Testis (tissue), 3 donors: ENCODE data around the gene SDK1. TPM values are rescaled to one million over a fixed set of nuclear protein-coding genes. Genes with fewer than 3 reads are reported as not detected.
A peak's percentile ranks its signal among the peaks of the same experiment; 100 is the strongest.

Experiments
- DNase-seq: peaks from one replicate; pipeline ENCODE4 v3.0.0-alpha.2; 2019
- H3K27ac ChIP-seq, 2 donors: fragments of 200-600 bp; sonication (generic); one replicate each; pipeline ENCODE4 v1.5.1; 2019
- H3K27me3 ChIP-seq: fragments of 200-600 bp; sonication (generic); one replicate; pipeline ENCODE4 v1.5.1; 2019
- H3K36me3 ChIP-seq: fragments of 200-600 bp; sonication (generic); one replicate; pipeline ENCODE4 v1.5.1; 2017; ENCODE audit warnings: low read depth; ENCODE audit errors: missing control alignments
- H3K4me1 ChIP-seq: fragments of 200-600 bp; sonication (generic); one replicate; pipeline ENCODE4 v1.5.1; 2019
- H3K4me3 ChIP-seq, 2 donors: fragments of 200-600 bp; sonication (generic); one replicate each; pipeline ENCODE4 v1.5.1; 2017 to 2019
- H3K9me3 ChIP-seq: fragments of 200-600 bp; sonication (generic); one replicate; pipeline ENCODE4 v1.5.1; 2017
- CTCF ChIP-seq, 3 experiments: fragments of 450-650 bp in 2 of 3; fragments of 200-600 bp in 1 of 3; sonication (generic) in 1 of 3; IDR thresholded peaks; one replicate each; pipeline ENCODE4 v1.5.1; 2016 to 2019; ENCODE audit warnings: antibody characterized with exemption in 3 of 3, mild to moderate bottlenecking in 2 of 3, moderate library complexity in 1 of 3
- POLR2A ChIP-seq: fragments of 450-650 bp; IDR thresholded peaks from one replicate; pipeline ENCODE4 v1.6.1; 2017; ENCODE audit warnings: antibody characterized with exemption, mild to moderate bottlenecking, moderate library complexity
- WGBS, 2 donors: methylation state at CpG; one replicate each; pipeline ENCODE4 v1.1.5; 2018; 5-methylcytosine and 5-hydroxymethylcytosine counted together
- intact Hi-C: fragments of 100-400 bp; cut with DNase I; formaldehyde crosslinking; loops from one replicate; pipeline ENCODE4 v1.15.1; 2023; ENCODE audit warnings: low total_unique reads
- polyA plus RNA-seq: library from polyadenylated mRNA; stranded (reverse); fragments of 350-450 nt; fragmentation: Illumina TruSeq; extraction: RNeasy Lipid Tissue Mini Kit (QIAGEN cat#74804); gene quantifications from one replicate; pipeline ENCODE4 v1.2.3, GENCODE V29; 2014; ENCODE audit warnings: low read depth, low replicate concordance; ENCODE audit not compliant: insufficient read depth
- total RNA-seq, 2 donors: library from RNA; depleted of rRNA; stranded (reverse); fragments of >200 nt; gene quantifications; one replicate each; pipeline ENCODE4 v1.2.3, GENCODE V29; 2016

SDK1 gene
- total and polyA plus RNA-seq, 3 donors from 2014 or later: 20.0 to 36.2 (median 24.9) TPM

- H3K36me3 ChIP-seq: no peaks in the 10 kb centered on the region
- WGBS, 2 donors: 81 to 88% methylated on average over 2 of the region's 2 CpGs
- no peak overlapping the region for H3K27ac ChIP-seq
- H3K4me1 ChIP-seq: no peaks in the 10 kb centered on the region
- TF ChIP-seq POLR2A (no peak), CTCF (IDR thresholded peaks at IDR 0.05) (no peak)
- no peaks in the 10 kb centered on the region for H3K9me3 ChIP-seq
- DNase-seq: no peak
- H3K27me3 ChIP-seq: no peaks in the 10 kb centered on the region
- no peak overlapping the region for H3K4me3 ChIP-seq
- intact Hi-C loops: no loop called here
Measured at GRCh38 chr7:3668743-3669142, 367.7 kb downstream of the SDK1 start.

- no peaks in the 10 kb centered on the region for H3K36me3 ChIP-seq
- TF ChIP-seq POLR2A: no peak
- H3K27ac ChIP-seq: no peak overlapping the region
- no peaks in the 10 kb centered on the region for H3K27me3 ChIP-seq
- intact Hi-C loops: loop anchor here (5.0 kb wide), 1 partner anchor 764 kb away; no protein-coding TSS in a partner anchor
- H3K4me3 ChIP-seq: no peak overlapping the region
- no peak for DNase-seq
- 65 to 67% methylated on average over 4 of the region's 4 CpGs for WGBS, 2 donors
- no peaks in the 10 kb centered on the region for H3K4me1 ChIP-seq
- H3K9me3 ChIP-seq: no peaks in the 10 kb centered on the region
Measured at GRCh38 chr7:3670898-3671297, 369.8 kb downstream of the SDK1 start.

- intact Hi-C loops: loop anchor here (5.0 kb wide), 1 partner anchor 766 kb away; no protein-coding TSS in a partner anchor
- H3K27ac ChIP-seq: no peak overlapping the region
- no peak for TF ChIP-seq POLR2A
- TF ChIP-seq CTCF (IDR thresholded peaks at IDR 0.05): peak in 2 of 3 experiments; percentile 19 to 20
- H3K27me3 ChIP-seq: no peaks in the 10 kb centered on the region
- H3K4me3 ChIP-seq: no peak overlapping the region
- peak; percentile 67 for DNase-seq
- no peaks in the 10 kb centered on the region for H3K4me1 ChIP-seq
- 74 to 75% methylated on average over 5 of the region's 5 CpGs for WGBS, 2 donors
- H3K36me3 ChIP-seq: no peaks in the 10 kb centered on the region
- H3K9me3 ChIP-seq: no peaks in the 10 kb centered on the region
Measured at GRCh38 chr7:3673524-3673923, 372.5 kb downstream of the SDK1 start.

GRCh38 chr7:3678314-3678810 lies 377.3 kb downstream of the SDK1 start:
- no peaks in the 10 kb centered on the region for H3K9me3 ChIP-seq
- H3K27ac ChIP-seq: no peak overlapping the region
- intact Hi-C loops: no loop called here
- TF ChIP-seq POLR2A: no peak
- TF ChIP-seq CTCF (IDR thresholded peaks at IDR 0.05): no peak
- H3K4me1 ChIP-seq: no peaks in the 10 kb centered on the region
- no peak for DNase-seq
- no peak overlapping the region for H3K4me3 ChIP-seq
- H3K27me3 ChIP-seq: no peaks in the 10 kb centered on the region
- no peaks in the 10 kb centered on the region for H3K36me3 ChIP-seq
- WGBS, 2 donors: 95 to 96% methylated on average over 4 of the region's 4 CpGs

- DNase-seq: peak; percentile 78
- Histone ChIP-seq H3K27ac (no peak overlapping the region), H3K4me3 (no peak overlapping the region), H3K9me3 (no peaks in the 10 kb centered on the region), H3K36me3 (no peaks in the 10 kb centered on the region), H3K4me1 (no peaks in the 10 kb centered on the region), H3K27me3 (no peaks in the 10 kb centered on the region)
- TF ChIP-seq POLR2A (no peak), CTCF (IDR thresholded peaks at IDR 0.05) (no peak)
- WGBS, 2 donors: 29 to 32% methylated on average over 10 of the region's 10 CpGs
- intact Hi-C loops: no loop called here
Measured at GRCh38 chr7:3682028-3682710, 381.1 kb downstream of the SDK1 start.
